Measurements from ENCODE around the gene CNTF. TPM values are rescaled to one million over a fixed set of nuclear protein-coding genes. Genes with fewer than 3 reads are reported as not detected.

Gene CNTF
- total RNA-seq, 1 experiment from 2014 or later, result 2.9 TPM

- H3K27me3 Mint-ChIP-seq (ENCODE audit: insufficient read depth, unreplicated experiment), result no peaks in the 10 kb centered on the region
- H3K27ac Mint-ChIP-seq (ENCODE audit: low read depth, unreplicated experiment), result peak overlapping the region; percentile 90
- DNase-seq (ENCODE audit: unreplicated experiment), result no peak
- no TSS peak for BruUV-seq (replicated peaks)
- intact Hi-C loops (cut with micrococcal nuclease), result no loop called here
- H3K9me3 Mint-ChIP-seq (ENCODE audit: unreplicated experiment), result no peaks in the 10 kb centered on the region
- H3K4me1 Mint-ChIP-seq (ENCODE audit: insufficient read depth, unreplicated experiment), result peaks cover 28% of the 10 kb centered on the region
- ChIA-PET POLR2A (interaction anchor here (0.5 to 7.1 kb wide), 15 partner anchors 9 to 887 kb away, joined by 3 to 89 read pairs (median 4); partner anchors contain the start of gene LPXN), CTCF (interaction anchor here (0.6 to 5.1 kb wide), 16 partner anchors 8 to 978 kb away, joined by 3 to 41 read pairs (median 5); partner anchors contain the start of gene LPXN)
- no peak for TF ChIP-seq CTCF (IDR thresholded peaks at IDR 0.05; ENCODE audit: unreplicated experiment)
- H3K4me3 Mint-ChIP-seq (ENCODE audit: unreplicated experiment), result peak overlapping the region; percentile 64
- peaks cover 21% of the 10 kb centered on the region for H3K36me3 Mint-ChIP-seq (ENCODE audit: insufficient read depth, unreplicated experiment)
Observed at GRCh38 chr11:58628446-58628845, 6.0 kb downstream of the CNTF start.

- peak; percentile 51 for TF ChIP-seq CTCF (IDR thresholded peaks at IDR 0.05; ENCODE audit: unreplicated experiment)
- POLR2A ChIA-PET, result interaction anchor here (1.1 to 7.1 kb wide), 4 partner anchors 50 to 163 kb away, joined by 3 to 89 read pairs (median 6); partner anchors contain the start of gene LPXN
- no TSS peak for BruUV-seq (replicated peaks)
- no peaks in the 10 kb centered on the region for H3K27me3 Mint-ChIP-seq (ENCODE audit: insufficient read depth, unreplicated experiment)
- no peak overlapping the region for H3K4me3 Mint-ChIP-seq (ENCODE audit: unreplicated experiment)
- peak; percentile 61 for DNase-seq (ENCODE audit: unreplicated experiment)
- CTCF ChIA-PET, result interaction anchor here (0.6 to 5.1 kb wide), 22 partner anchors 11 to 551 kb away, joined by 3 to 41 read pairs (median 4); partner anchors contain the start of gene LPXN
- no peaks in the 10 kb centered on the region for H3K9me3 Mint-ChIP-seq (ENCODE audit: unreplicated experiment)
- no peak overlapping the region for H3K27ac Mint-ChIP-seq (ENCODE audit: low read depth, unreplicated experiment)
- H3K36me3 Mint-ChIP-seq (ENCODE audit: insufficient read depth, unreplicated experiment), result peaks cover 8% of the 10 kb centered on the region
- intact Hi-C loops (cut with micrococcal nuclease), result loop anchor here (1.0 kb wide), 1 partner anchor 53 kb away; no protein-coding TSS in a partner anchor
- H3K4me1 Mint-ChIP-seq (ENCODE audit: insufficient read depth, unreplicated experiment), result peaks cover 28% of the 10 kb centered on the region
Observed at GRCh38 chr11:58629857-58630256, 7.4 kb downstream of the CNTF start.

GRCh38 chr11:58631378-58631777 lies 8.9 kb downstream of the CNTF start:
- Mint-ChIP-seq H3K4me1 (ENCODE audit: insufficient read depth, unreplicated experiment) (peaks cover 21% of the 10 kb centered on the region), H3K27ac (ENCODE audit: low read depth, unreplicated experiment) (no peak overlapping the region), H3K36me3 (ENCODE audit: insufficient read depth, unreplicated experiment) (peaks cover 8% of the 10 kb centered on the region), H3K4me3 (ENCODE audit: unreplicated experiment) (no peak overlapping the region), H3K9me3 (ENCODE audit: unreplicated experiment) (no peaks in the 10 kb centered on the region), H3K27me3 (ENCODE audit: insufficient read depth, unreplicated experiment) (no peaks in the 10 kb centered on the region)
- CTCF ChIA-PET, result interaction anchor here (0.6 to 1.9 kb wide), 5 partner anchors 21 to 585 kb away, joined by 3 to 6 read pairs (median 3); no protein-coding TSS in a partner anchor
- POLR2A ChIA-PET, result interaction anchor here (7.1 kb wide), 1 partner anchor 56 kb away, joined by 89 read pairs; the partner anchor contains the start of gene LPXN
- no peak for DNase-seq (ENCODE audit: unreplicated experiment)
- TF ChIP-seq CTCF (IDR thresholded peaks at IDR 0.05; ENCODE audit: unreplicated experiment), result no peak
- BruUV-seq (replicated peaks), result no TSS peak
- intact Hi-C loops (cut with micrococcal nuclease), result no loop called here

- Mint-ChIP-seq H3K36me3 (ENCODE audit: insufficient read depth, unreplicated experiment) (peaks cover 7% of the 10 kb centered on the region), H3K9me3 (ENCODE audit: unreplicated experiment) (no peaks in the 10 kb centered on the region), H3K27ac (ENCODE audit: low read depth, unreplicated experiment) (no peak overlapping the region), H3K4me3 (ENCODE audit: unreplicated experiment) (no peak overlapping the region), H3K27me3 (ENCODE audit: insufficient read depth, unreplicated experiment) (no peaks in the 10 kb centered on the region), H3K4me1 (ENCODE audit: insufficient read depth, unreplicated experiment) (peaks cover 10% of the 10 kb centered on the region)
- CTCF ChIA-PET, result interaction anchor here (0.7 to 1.8 kb wide), 8 partner anchors 15 to 157 kb away, joined by 3 to 7 read pairs (median 3); no protein-coding TSS in a partner anchor
- BruUV-seq (replicated peaks), result no TSS peak
- no peak for DNase-seq (ENCODE audit: unreplicated experiment)
- intact Hi-C loops (cut with micrococcal nuclease), result no loop called here
- TF ChIP-seq CTCF (IDR thresholded peaks at IDR 0.05; ENCODE audit: unreplicated experiment), result no peak
- POLR2A ChIA-PET, result interaction anchor here (0.6 kb wide), 1 partner anchor 76 kb away, joined by 4 read pairs; no protein-coding TSS in a partner anchor
Observed at GRCh38 chr11:58632510-58632909, 10.0 kb downstream of the CNTF start.

Data from MCF 10A (cell line).